ENCODE results near the gene L3MBTL2. TPM values are rescaled to one million over a fixed set of nuclear protein-coding genes. Genes with fewer than 3 reads are reported as not detected.

Gene L3MBTL2
- total and polyA plus RNA-seq, 10 of the 15 experiments (the other 5 are each of a cell fraction or from before 2014, with no cell fraction given) = 13.2 to 37.6 (median 28.2) TPM

DNA sequence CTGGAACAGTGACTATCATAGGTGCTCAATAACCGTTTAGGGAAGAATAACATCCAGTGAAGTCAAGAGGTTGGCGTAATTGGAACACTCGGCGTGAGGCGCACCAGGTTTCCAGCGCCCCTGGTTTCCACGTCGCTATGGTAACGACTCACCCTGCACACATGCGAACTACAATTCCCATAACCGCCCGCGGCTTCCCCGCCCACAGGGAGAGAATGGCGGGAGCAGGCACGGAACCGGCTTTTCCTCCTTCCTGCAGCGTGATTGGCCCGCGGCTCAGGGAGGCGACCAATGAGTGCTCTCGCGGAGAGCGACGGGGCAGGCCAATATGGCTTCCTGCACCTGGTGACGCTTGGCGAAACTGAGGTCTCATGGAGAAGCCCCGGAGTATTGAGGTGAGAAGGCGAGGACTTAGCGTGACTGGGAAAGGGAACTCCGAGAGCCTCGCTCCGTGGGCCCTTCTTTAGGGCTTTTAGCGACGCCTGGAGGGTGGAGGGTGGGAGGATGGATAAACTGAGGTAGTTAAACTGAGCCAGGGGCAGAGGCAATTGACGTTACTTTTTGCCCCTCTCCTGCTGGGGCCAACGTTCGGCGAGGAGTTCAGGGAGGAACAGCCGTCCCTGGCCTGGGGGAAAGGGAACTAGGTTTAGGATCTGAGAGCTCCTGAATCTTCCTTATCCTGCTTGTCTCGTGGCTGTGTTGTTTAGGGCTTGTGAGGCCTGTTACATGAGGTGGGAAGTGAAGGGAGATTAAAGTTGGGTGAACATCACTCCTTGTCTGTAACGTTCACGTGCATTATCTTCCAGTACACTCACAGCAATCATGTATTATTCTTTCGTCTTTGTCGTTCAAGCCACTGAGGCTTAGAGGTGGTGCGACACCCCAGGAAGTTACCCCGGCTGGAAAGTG is at the start of gene L3MBTL2 (continued):
- TF ChIP-seq, protein P1, sequence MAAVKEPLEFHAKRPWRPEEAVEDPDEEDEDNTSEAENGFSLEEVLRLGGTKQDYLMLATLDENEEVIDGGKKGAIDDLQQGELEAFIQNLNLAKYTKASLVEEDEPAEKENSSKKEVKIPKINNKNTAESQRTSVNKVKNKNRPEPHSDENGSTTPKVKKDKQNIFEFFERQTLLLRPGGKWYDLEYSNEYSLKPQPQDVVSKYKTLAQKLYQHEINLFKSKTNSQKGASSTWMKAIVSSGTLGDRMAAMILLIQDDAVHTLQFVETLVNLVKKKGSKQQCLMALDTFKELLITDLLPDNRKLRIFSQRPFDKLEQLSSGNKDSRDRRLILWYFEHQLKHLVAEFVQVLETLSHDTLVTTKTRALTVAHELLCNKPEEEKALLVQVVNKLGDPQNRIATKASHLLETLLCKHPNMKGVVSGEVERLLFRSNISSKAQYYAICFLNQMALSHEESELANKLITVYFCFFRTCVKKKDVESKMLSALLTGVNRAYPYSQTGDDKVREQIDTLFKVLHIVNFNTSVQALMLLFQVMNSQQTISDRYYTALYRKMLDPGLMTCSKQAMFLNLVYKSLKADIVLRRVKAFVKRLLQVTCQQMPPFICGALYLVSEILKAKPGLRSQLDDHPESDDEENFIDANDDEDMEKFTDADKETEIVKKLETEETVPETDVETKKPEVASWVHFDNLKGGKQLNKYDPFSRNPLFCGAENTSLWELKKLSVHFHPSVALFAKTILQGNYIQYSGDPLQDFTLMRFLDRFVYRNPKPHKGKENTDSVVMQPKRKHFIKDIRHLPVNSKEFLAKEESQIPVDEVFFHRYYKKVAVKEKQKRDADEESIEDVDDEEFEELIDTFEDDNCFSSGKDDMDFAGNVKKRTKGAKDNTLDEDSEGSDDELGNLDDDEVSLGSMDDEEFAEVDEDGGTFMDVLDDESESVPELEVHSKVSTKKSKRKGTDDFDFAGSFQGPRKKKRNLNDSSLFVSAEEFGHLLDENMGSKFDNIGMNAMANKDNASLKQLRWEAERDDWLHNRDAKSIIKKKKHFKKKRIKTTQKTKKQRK (IDR thresholded peaks at IDR 0.05; ENCODE audit: low read depth, low read length) = no peak
- TF ChIP-seq POU2F2 (IDR thresholded peaks at IDR 0.05; ENCODE audit: borderline replicate concordance, low read depth, low read length) = 0 out of 3 replicates have a peak, but pooled peaks have one; percentile 68
- no peak for TF ChIP-seq HDAC2 (IDR thresholded peaks at IDR 0.05)
- peak; percentile 88 for TF ChIP-seq POLR2A (IDR thresholded peaks at IDR 0.05; ENCODE audit: low read depth, low read length)
- TF ChIP-seq ZNF24 (IDR thresholded peaks at IDR 0.05) = no peak
- no peak for TF ChIP-seq BRCA1 (IDR thresholded peaks at IDR 0.05; ENCODE audit: low read depth, low read length)
- TF ChIP-seq, protein P2, sequence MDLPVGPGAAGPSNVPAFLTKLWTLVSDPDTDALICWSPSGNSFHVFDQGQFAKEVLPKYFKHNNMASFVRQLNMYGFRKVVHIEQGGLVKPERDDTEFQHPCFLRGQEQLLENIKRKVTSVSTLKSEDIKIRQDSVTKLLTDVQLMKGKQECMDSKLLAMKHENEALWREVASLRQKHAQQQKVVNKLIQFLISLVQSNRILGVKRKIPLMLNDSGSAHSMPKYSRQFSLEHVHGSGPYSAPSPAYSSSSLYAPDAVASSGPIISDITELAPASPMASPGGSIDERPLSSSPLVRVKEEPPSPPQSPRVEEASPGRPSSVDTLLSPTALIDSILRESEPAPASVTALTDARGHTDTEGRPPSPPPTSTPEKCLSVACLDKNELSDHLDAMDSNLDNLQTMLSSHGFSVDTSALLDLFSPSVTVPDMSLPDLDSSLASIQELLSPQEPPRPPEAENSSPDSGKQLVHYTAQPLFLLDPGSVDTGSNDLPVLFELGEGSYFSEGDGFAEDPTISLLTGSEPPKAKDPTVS (IDR thresholded peaks at IDR 0.05; ENCODE audit: low read depth, low read length) = no peak
- TF ChIP-seq ZNF274 (IDR thresholded peaks at IDR 0.05; ENCODE audit: insufficient read depth, insufficient read length) = no peak
- TF ChIP-seq, protein P3, sequence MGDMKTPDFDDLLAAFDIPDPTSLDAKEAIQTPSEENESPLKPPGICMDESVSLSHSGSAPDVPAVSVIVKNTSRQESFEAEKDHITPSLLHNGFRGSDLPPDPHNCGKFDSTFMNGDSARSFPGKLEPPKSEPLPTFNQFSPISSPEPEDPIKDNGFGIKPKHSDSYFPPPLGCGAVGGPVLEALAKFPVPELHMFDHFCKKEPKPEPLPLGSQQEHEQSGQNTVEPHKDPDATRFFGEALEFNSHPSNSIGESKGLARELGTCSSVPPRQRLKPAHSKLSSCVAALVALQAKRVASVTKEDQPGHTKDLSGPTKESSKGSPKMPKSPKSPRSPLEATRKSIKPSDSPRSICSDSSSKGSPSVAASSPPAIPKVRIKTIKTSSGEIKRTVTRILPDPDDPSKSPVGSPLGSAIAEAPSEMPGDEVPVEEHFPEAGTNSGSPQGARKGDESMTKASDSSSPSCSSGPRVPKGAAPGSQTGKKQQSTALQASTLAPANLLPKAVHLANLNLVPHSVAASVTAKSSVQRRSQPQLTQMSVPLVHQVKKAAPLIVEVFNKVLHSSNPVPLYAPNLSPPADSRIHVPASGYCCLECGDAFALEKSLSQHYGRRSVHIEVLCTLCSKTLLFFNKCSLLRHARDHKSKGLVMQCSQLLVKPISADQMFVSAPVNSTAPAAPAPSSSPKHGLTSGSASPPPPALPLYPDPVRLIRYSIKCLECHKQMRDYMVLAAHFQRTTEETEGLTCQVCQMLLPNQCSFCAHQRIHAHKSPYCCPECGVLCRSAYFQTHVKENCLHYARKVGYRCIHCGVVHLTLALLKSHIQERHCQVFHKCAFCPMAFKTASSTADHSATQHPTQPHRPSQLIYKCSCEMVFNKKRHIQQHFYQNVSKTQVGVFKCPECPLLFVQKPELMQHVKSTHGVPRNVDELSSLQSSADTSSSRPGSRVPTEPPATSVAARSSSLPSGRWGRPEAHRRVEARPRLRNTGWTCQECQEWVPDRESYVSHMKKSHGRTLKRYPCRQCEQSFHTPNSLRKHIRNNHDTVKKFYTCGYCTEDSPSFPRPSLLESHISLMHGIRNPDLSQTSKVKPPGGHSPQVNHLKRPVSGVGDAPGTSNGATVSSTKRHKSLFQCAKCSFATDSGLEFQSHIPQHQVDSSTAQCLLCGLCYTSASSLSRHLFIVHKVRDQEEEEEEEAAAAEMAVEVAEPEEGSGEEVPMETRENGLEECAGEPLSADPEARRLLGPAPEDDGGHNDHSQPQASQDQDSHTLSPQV (IDR thresholded peaks at IDR 0.05) = no peak
- no peak for TF ChIP-seq ZSCAN29 (IDR thresholded peaks at IDR 0.05)
- TF ChIP-seq BHLHE40 (IDR thresholded peaks at IDR 0.05; ENCODE audit: borderline replicate concordance in 1 of 2, low read depth in 2 of 2, low read length in 1 of 2) = no peak; a peak in 1 of 4 replicates
- TF ChIP-seq, protein P4, sequence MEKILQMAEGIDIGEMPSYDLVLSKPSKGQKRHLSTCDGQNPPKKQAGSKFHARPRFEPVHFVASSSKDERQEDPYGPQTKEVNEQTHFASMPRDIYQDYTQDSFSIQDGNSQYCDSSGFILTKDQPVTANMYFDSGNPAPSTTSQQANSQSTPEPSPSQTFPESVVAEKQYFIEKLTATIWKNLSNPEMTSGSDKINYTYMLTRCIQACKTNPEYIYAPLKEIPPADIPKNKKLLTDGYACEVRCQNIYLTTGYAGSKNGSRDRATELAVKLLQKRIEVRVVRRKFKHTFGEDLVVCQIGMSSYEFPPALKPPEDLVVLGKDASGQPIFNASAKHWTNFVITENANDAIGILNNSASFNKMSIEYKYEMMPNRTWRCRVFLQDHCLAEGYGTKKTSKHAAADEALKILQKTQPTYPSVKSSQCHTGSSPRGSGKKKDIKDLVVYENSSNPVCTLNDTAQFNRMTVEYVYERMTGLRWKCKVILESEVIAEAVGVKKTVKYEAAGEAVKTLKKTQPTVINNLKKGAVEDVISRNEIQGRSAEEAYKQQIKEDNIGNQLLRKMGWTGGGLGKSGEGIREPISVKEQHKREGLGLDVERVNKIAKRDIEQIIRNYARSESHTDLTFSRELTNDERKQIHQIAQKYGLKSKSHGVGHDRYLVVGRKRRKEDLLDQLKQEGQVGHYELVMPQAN (conservative IDR thresholded peaks at IDR 0.05) = peak; percentile 57
- no peak for TF ChIP-seq KAT2A (conservative IDR thresholded peaks at IDR 0.05; ENCODE audit: control insufficient read depth, low read depth, low read length)
- no peak for TF ChIP-seq CBFB (IDR thresholded peaks at IDR 0.05; ENCODE audit: low read depth)
- peak; percentile 54; the same call in 1 of the 2 replicates for TF ChIP-seq PAX5 (IDR thresholded peaks at IDR 0.05; ENCODE audit: borderline replicate concordance, low read depth, low read length)
- TF ChIP-seq FOXM1 (IDR thresholded peaks at IDR 0.05; ENCODE audit: low read depth, low read length) = no peak
- TF ChIP-seq SIN3A (IDR thresholded peaks at IDR 0.05; ENCODE audit: low read depth, low read length) = peak; percentile 84; the same call in 1 of the 2 replicates
- TF ChIP-seq PML (IDR thresholded peaks at IDR 0.05; ENCODE audit: low read length) = no peak; the same call in 1 of the 2 replicates

Measured in GM12878 (cell line).